Fibroblast of skin of back (primary cell): ENCODE measurements around the gene DGKD.
"Not testable (repeated sequence)": the region's sequence is repeated elsewhere in the genome, so short reads cannot be mapped to it uniquely, and the experiment has no call there.

Source experiments
- DNase-seq: peaks from one replicate; pipeline ENCODE4 v3.0.0-alpha.2; 2013

DGKD gene

GRCh38 chr2:233365861-233366520 lies 11.7 kb downstream of the DGKD start:
- no peak for DNase-seq

- DNase-seq: no peak
These were observed 13.3 kb downstream of the DGKD start for GRCh38 chr2:233367586-233367985.

DNA sequence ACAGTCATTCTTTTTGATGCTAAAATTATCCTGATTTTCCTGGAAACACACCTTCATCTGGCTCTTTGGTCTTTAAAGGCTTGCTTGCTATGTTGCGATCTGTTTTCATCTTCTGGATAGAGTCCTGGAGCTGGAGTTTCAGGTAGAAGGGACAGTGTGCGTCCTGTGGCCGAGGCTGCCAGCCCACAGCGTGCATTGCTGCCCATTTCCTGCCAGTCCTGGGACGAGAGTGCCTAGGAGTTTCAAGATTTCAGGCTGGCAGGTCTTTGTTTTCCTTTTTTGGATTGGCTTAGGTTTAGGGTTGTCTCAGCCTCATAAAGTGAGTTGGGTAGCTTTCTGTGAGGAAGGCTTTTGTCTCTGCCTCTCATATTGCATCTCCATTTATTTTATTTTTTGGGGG lies 14.5 kb downstream of the DGKD start:
- DNase-seq: no peak

GRCh38 chr2:233369462-233369861 lies 15.2 kb downstream of the DGKD start:
- DNase-seq: no peak

GRCh38 chr2:233369897-233370685 lies 15.8 kb downstream of the DGKD start:
- no peak for DNase-seq

DNA sequence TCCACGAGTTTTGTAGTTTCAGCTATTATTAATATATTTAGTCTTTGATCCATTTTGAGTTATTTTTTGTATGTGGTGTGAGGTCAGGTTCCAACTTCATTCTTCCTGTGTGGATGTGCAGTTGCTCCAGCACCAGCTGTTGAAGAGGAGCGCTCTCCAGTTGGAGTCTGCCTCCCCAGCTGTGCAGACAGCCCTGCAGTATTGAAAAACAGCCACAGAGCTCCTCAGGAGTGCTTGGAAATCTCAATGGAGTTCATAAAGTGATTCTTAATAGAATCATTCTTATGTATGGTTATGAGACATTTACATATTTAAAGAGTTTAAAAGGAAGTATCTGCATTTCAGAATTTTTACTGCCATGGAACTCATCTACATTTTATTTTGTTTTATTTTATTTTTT lies 17.3 kb downstream of the DGKD start:
- DNase-seq: no peak

- DNase-seq: no peak
These were observed 18.6 kb downstream of the DGKD start for GRCh38 chr2:233372855-233373254.

GRCh38 chr2:233373316-233373715 lies 19.0 kb downstream of the DGKD start:
- no peak for DNase-seq

DNA sequence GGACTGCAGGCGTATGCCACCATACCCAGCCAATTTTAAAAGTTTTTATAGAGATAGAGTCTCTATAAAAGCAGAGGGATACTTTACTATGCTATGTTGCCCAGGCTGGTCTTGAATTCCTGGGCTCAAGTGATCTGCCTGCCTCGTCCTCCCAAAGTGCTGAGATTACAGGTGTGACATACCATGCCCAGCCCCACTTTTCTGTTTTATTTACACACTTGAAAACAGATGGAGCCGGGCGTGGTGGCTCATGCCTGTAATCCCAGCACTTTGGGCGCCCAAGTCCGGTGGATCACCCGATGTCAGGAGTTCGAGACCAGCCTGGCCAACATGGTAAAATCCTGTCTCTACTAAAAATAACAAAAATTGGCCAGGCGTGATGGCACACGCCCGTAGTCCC lies 20.5 kb downstream of the DGKD start:
- DNase-seq: not testable (repeated sequence)

- DNase-seq: no peak
These were observed 21.4 kb downstream of the DGKD start for GRCh38 chr2:233375490-233376314.

GRCh38 chr2:233379034-233379433 lies 24.7 kb downstream of the DGKD start:
- DNase-seq: no peak

GRCh38 chr2:233379441-233379840 lies 25.1 kb downstream of the DGKD start:
- DNase-seq: no peak

DNA sequence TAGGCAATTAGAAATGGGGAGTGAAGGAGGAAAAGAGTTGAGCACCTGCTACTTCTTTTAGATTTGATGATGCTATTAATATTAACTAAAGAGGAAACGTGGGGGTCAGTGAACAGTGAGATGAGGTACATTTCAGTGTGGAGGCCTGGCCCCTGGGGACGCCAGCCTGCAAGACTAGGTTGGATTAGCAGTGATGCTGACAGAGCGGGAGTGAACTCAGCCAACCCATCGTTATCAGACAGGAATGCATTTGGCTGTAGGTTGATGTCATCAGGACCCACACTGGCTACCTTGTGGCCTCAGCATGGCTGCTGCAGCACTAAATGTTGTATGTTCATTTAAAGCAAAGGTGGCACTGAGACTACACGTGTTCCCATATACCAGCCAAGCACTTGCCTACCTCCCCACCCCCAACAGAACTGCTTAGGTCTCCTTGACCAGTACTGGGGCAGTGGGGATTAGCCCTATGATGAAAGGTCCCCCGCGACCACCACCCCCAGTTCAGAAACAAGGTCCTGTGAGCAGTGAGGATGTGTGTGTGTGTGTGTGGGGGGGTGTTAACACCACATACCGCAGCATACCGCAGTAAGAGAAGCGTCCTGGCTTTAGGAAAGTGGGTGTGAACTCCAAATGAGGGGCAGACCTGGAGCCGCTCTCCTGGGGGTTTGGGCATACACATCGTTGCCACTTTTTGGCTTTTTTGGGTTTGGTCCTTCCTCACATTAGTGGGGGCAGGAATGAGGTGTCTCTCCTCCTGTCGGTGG lies 26.0 kb downstream of the DGKD start:
- DNase-seq: peak; percentile 10

DNA sequence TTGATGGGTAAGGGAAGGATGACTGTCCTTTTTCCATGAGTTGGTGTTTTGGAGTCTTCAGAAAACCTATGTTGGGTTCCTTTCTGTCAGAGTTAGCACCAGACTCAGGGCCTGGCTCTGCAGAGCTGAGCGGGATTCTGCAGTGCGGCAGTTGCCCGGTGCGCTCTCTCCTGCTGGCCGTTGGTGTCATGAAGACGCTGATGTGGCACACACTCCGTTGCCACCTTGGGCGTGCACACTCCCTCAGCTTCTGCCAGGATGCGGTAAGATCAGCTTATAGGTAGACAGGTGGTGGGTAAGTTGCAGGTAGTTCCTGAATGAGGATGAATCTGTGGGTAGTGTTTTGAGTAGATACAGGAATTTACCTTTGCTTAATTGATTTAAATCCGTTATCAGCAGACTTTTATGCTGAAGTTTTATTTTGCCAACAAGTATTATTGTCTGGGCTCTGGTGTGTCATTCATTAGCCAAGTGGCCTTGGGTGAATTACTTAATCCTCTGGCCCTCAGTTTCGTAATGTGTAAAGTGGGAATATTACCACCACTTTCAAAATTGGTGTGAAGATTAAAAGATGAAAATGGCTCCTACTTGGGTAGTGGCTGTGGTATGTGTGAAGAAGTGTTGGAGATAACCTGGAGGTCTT lies 26.8 kb downstream of the DGKD start:
- no peak for DNase-seq

DNA sequence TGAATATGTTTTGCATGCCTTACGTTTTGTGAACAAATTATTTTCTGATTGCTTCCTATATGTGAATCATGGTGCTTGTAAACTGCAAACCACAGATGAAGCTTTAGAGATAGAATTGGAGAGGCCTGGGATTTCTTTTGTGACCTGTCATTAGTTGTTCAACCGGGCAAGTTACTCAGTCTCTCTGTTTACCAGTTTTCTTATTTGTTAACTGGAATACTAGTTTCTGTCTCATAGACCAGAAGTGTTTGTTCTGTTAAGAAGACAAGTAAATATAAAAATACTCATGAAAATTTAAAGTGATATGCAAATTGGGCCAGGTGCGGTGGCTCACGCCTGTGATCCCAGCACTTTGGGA lies 27.3 kb downstream of the DGKD start:
- DNase-seq: no peak

- no peak for DNase-seq
These were observed 29.7 kb downstream of the DGKD start for GRCh38 chr2:233384015-233384414.

GRCh38 chr2:233384811-233385488 lies 30.7 kb downstream of the DGKD start:
- no peak for DNase-seq

GRCh38 chr2:233385489-233386044 lies 31.3 kb downstream of the DGKD start:
- no peak for DNase-seq

DNA sequence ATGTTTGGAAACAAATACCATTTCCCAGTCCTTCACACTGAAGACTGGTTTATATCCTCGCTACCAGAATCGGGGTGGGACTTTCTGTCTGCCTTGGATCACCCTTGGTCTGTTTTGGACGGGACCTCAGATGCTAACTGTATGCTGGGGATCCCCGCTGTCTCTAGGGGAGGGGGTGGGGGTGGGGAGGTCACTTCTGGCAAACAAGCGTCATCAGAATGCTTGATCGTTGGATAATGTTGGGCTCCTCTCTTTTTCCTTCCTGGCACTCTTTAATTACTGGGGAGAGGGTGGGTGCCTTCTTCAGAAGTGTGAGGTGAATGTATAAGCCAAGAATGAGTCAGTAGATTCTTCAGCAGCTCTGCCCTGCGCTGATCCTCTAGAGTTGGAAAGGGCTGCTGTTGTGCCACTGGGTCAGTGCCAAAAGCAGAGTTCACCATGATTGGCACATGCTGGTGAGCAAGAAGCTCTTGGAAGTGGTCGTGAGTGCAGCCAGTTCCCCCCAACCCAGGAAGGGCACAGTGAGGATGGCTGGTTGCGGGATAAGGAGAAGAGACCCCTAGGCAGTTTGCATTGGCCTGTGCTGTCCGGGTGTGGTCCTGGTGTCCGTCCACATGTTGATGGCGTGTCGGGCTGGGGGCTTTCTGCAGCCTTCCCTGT lies 32.2 kb downstream of the DGKD start:
- peak; percentile 36 for DNase-seq

GRCh38 chr2:233387225-233387624 lies 32.9 kb downstream of the DGKD start:
- no peak for DNase-seq
